ENCODE measurements around the gene ZDHHC11. TPM values are rescaled to one million over a fixed set of nuclear protein-coding genes. Genes with fewer than 3 reads are reported as not detected.

ZDHHC11 gene, protein sequence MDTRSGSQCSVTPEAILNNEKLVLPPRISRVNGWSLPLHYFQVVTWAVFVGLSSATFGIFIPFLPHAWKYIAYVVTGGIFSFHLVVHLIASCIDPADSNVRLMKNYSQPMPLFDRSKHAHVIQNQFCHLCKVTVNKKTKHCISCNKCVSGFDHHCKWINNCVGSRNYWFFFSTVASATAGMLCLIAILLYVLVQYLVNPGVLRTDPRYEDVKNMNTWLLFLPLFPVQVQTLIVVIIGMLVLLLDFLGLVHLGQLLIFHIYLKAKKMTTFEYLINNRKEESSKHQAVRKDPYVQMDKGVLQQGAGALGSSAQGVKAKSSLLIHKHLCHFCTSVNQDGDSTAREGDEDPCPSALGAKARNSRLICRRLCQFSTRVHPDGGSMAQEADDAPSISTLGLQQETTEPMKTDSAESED
- total RNA-seq (2012; rRNA removed) (0.28 and 0.36 TPM in 2 replicates), polyA plus RNA-seq (2012; rRNA removed) (1.6 and 1.7 TPM in 2 replicates), Bru-seq, nascent RNA (percentile 39 among the genes with signal in this experiment), BruChase-seq, experiment 1, labeled RNA remaining after a 6-hour chase (percentile 52 among the genes with signal in this experiment), BruChase-seq, experiment 2, labeled RNA remaining after a 2-hour chase (percentile 49 among the genes with signal in this experiment)
- 0.14 and 0.51 TPM in 2 replicates for polyA plus RNA-seq (2012; cell fraction: cytosol; rRNA removed)
- polyA plus RNA-seq (2012; cell fraction: nucleus; rRNA removed; ENCODE audit: low replicate concordance): 6.4 and 9.8 TPM in 2 replicates
- long read RNA-seq, partial matches to known transcripts: 0 of 1 reads
- long read RNA-seq, other reads (novel, unspliced or antisense): 1 of 1 reads

DNA sequence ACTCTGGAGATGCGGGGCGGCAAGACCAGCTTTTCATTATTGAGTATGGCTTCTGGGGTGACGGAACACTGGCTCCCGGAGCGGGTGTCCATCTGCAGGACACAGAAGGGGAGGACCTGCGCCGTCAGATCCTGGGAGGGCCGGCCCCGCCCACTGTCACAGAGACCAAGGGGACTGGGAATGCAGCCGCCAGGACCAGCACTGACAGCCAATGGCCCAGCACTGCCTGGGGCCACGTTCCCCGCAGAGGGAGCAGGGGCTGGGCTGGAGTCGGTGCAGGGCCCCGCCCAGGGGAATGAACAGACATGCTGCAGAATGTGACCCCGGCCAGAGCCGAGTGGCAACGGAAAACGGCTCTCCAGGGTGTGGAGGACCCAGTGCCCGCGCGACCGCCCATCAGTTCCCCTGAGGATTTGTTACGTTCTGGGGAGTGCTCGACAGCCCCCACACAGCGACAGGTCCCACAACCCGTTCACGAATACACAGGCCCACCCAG is at the start of gene ZDHHC11:
TSS of gene ZDHHC11 (minus strand) at position 476 of the 496 bp plus-strand sequence. CDS start at position 92, 384 bp downstream.
- intact Hi-C loops (cut with micrococcal nuclease) (no loop called here), in situ Hi-C loops (cut with MboI; ENCODE audit: low sequenced_read_pairs) (no loop called here), dilution Hi-C loops (cut with HindIII; ENCODE audit: low sequenced_read_pairs, unreplicated experiment) (no loop called here)
- DNase-seq (no peak), ATAC-seq (ENCODE audit: low read depth) (no peak)
- Histone ChIP-seq H3K4me1 (ENCODE audit: control insufficient read depth, insufficient read depth, low read length) (no peaks in the 10 kb centered on the region), H3K79me1 (ENCODE audit: low read depth in 1 of 2, low read length in 2 of 2) (no peaks in the 10 kb centered on the region), H2BK5ac (ENCODE audit: low read depth, low read length, poor library complexity, severe bottlenecking) (no peak within 1 kb of the TSS), H2AFZ (replicated peaks; ENCODE audit: low read length, poor library complexity) (no peak within 1 kb of the TSS), H3K14ac (replicated peaks; ENCODE audit: low read depth, low read length) (no peak within 1 kb of the TSS), H2BK15ac (ENCODE audit: low read depth, low read length) (no peak within 1 kb of the TSS), H3K36me3 (ENCODE audit: control insufficient read depth, insufficient read depth, low read length) (no peaks in the 10 kb centered on the region), H4K20me1 (ENCODE audit: insufficient read depth, low read length) (no peaks in the 10 kb centered on the region; the same call in 1 of the 2 replicates), H3K4me2 (ENCODE audit: low read depth, low read length) (no peak within 1 kb of the TSS), H4K91ac (ENCODE audit: insufficient read depth, low read depth, low read length) (no peak within 1 kb of the TSS), H3K4me3 (ENCODE audit: insufficient read depth, low read depth, low read length) (no peak within 1 kb of the TSS), H3K18ac (ENCODE audit: low read depth, low read length) (no peak within 1 kb of the TSS), H3K27me3 (ENCODE audit: control insufficient read depth, insufficient read depth, low read length) (peaks cover 5% of the 10 kb centered on the region; the same call in 1 of the 2 replicates), H2AK5ac (ENCODE audit: low read depth, low read length) (no peak within 1 kb of the TSS), H2AK9ac (replicated peaks; ENCODE audit: low read depth, low read length, poor library complexity) (no peak within 1 kb of the TSS), H4K5ac (ENCODE audit: low read depth, low read length) (no peak within 1 kb of the TSS), H3K9ac (ENCODE audit: low read depth, low read length) (no peak within 1 kb of the TSS), H3K56ac (ENCODE audit: extremely low read depth, insufficient read depth, low read length) (no peak within 1 kb of the TSS), H4K8ac (ENCODE audit: low read depth in 2 of 2, low read length in 2 of 2) (no peak within 1 kb of the TSS), H2BK20ac (ENCODE audit: low read depth, low read length) (no peak within 1 kb of the TSS), H3K9me1 (ENCODE audit: insufficient read depth, low read length) (no peaks in the 10 kb centered on the region), H3K23ac (ENCODE audit: low read depth, low read length) (no peak within 1 kb of the TSS), H3K27ac (ENCODE audit: insufficient read depth, low read length) (no peak within 1 kb of the TSS), H3K9me3 (ENCODE audit: control insufficient read depth, insufficient read depth, low read length) (no peaks in the 10 kb centered on the region), H2BK120ac (ENCODE audit: low read depth, low read length) (no peak within 1 kb of the TSS), H3K4ac (ENCODE audit: low read depth, low read length) (no peak within 1 kb of the TSS)
- ChIA-PET CTCF (no interaction called here), POLR2A (ENCODE audit: unreplicated experiment) (no interaction called here)
- TF ChIP-seq ELK1 (IDR thresholded peaks at IDR 0.05; ENCODE audit: borderline replicate concordance, low read depth, low read length): no peak
- BruUV-seq (replicated peaks): no TSS peak
- WGBS, 2 experiments (ENCODE audit: extremely low coverage in 2 of 2, insufficient read length in 1 of 2): 90% methylated on average over 4 of the region's 27 CpGs; no CpG with 5 or more reads in 1 of the 2 experiments
